Inferior parietal cortex (tissue), 1 donor: ENCODE measurements around the gene PDP2.

Experiments
- DNase-seq: peaks from one replicate; pipeline ENCODE4 v3.0.0-alpha.2; 2016; ENCODE audit errors: extremely low spot score

Gene PDP2, protein sequence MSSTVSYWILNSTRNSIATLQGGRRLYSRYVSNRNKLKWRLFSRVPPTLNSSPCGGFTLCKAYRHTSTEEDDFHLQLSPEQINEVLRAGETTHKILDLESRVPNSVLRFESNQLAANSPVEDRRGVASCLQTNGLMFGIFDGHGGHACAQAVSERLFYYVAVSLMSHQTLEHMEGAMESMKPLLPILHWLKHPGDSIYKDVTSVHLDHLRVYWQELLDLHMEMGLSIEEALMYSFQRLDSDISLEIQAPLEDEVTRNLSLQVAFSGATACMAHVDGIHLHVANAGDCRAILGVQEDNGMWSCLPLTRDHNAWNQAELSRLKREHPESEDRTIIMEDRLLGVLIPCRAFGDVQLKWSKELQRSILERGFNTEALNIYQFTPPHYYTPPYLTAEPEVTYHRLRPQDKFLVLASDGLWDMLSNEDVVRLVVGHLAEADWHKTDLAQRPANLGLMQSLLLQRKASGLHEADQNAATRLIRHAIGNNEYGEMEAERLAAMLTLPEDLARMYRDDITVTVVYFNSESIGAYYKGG

DNA sequence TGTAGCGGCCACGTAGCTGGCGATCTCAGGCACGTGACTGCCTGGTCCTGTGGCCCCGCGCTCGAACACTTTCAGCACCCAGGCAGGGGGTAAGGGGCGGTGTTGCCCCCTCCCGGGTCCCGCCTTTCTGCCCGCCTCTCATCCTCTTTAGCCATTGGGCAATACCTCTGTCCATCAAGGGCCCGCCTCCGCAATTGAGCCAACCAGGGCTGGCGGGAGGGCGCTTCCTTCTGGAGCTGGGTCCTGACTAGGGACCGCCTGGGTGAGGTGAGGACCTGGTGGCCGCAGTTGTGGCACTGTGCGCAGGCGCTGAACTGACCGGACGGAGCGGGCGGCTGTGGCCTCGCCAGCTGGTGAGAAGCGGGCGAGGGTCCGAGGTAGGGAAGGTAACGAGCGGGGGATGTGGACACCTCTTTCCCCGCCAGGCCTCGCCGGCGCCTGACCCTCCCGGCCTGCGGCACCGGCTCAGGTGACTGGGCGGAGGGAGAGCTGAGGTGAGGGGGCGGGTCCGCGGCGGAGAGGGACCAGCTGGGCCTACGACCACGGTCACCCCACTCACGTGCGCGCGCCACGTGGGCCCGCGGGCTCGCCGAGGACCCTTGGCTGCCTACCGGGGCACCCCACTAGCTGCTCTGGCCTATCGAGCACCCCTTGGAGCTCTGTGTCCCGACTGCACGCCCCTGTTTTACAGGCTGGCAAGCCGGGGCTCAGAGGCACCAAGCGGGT lies at the start of gene PDP2:
PDP2 (plus strand) TSS at position 228 of the 726 bp plus-strand sequence. CDS start 3,770 bp downstream, outside the sequence.
- DNase-seq: peak; percentile 96

DNA sequence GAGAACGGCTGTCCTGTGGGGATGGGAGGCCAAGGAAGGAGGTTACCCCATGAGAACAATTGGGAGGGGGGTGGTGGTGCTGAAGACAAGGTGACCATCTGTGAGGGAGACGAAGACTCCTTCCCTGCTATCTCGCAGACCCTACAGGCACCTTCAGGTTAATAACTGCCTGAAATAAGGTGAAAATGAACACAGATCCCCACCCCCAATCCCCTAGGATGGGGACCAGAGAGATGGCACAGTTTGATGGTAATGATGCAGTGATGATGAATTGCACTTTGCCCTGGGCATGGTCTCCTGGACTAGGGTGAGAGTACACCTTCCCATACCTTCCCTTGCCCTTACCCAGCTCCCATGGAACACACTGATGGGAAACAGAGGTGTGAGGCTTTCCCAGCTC lies 48.1 kb upstream of the PDP2 start:
- no peak for DNase-seq

DNA sequence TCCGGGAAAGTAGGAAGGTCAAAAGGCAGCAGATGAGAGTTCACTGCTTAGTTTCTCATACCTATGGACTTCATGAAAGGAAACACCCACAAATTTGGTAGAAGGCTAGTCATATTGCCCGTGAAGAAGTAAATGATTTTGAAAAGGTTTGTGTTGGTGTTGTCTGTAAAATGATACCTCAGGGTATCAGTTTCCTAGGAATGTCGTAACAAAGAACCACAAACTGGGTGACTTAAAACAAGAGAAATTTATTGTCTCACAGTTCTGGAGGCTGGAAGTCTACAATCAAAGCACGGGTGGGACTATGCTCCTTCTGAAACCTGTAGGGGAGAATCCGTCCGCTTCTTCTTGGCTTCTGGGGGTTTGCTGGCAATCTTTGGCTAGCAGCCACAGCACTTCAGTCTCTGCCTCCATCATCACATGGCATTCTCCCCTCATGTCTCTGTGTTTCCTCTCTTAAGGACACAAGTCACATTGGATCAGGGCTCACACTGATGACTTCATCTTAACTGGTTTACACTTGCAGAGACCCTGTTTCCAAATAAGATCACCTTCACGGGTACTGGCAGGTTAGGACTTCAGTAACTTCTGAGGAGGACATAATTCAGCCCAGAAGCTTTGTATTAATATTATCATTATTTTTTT lies 47.5 kb upstream of the PDP2 start:
- DNase-seq: no peak

DNA sequence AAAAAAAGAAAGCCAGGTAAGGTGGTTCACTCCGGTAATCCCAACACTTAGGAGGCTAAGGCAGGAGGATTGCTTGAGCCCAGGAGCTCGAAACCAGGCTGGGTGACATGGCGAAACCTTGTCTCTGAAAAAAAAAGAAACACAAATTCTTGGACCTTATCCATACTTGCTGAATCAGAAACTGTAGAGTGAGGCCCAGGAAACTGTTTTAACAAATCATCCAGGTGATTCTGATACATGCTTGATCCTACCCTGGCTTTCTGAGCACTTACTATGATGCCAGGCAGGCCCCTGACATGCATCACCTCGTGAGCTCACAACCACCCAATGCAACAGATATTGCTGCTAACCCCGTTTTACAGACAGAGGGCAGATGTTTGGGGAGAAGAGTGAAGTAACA lies 45.6 kb upstream of the PDP2 start:
- DNase-seq: no peak

DNA sequence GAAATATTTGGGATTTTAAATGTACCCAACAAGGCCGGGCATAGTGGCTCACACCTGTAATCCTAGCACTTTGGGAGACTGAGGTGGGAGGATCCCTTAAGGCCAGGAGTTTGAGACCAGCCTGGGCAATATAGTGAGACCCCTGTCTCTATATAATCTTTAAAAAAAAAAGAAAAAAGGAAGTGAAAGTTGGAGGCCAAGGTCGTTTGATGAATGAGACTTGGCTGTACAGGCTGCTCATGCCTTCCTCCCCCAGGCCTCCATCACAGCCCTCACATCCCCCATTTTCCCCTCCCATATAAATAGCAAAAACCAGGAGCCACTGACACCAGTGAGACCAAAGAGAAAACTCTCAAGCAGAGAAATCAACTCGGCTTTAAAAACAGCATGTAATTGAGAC lies 39.4 kb upstream of the PDP2 start:
- no peak for DNase-seq

DNA sequence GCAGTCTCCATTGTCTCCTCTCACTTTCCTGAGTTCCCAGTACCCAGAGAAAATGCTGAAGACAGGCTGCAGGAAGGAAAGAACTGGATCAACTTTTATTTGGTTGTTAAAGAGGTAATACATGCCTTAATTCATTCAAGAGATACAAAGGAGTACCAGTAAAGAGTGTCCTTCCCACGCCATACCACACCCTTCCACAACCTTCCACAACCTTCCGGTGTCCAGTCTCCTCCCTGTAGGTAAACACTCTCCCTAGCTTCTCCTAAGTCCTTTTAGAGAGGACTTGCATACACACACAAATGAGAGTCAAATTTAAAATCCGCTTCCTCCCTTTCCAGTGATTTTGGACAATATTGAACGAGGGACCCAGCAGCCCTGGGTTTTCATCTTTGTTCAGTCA lies 38.9 kb upstream of the PDP2 start:
- DNase-seq: no peak

DNA sequence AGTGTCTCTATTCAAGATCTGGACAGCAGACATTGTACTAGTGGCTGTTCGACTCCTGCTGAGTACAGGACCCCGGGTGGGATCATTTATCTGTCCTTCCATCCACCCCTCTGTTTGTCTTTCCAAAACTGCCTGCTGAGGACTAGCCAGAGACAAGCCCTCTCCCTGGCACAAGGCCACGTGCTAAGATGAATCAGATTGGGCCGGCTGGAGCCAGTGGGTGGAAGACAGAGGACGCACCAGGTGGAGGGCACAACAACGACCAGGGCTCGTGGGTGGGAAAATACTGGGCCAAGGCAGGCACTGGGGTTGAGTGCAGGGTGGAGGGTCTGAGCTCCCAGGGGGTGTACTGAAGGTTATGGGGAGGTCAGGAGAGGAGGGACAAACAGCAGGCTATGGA lies 37.5 kb upstream of the PDP2 start:
- no peak for DNase-seq

DNA sequence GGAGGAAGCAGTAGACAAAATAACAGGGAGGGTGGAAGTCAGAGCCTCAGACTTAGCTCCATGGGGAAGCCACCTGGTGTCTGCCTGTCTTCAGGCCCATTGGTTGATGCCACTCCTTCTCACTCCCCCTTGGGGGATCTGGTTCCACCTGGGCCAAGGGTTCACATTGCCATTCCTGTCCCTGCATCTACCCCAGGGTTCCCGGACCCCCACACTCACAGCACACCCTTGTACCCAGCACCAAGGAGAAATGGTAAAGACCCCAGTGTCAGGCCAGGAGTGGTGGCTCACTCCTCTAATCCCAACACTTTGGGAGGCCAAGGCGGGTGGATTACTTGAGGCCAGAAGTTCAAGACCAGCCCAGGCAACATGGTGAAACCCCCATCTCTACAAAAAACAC lies 37.1 kb upstream of the PDP2 start:
- DNase-seq: no peak

DNA sequence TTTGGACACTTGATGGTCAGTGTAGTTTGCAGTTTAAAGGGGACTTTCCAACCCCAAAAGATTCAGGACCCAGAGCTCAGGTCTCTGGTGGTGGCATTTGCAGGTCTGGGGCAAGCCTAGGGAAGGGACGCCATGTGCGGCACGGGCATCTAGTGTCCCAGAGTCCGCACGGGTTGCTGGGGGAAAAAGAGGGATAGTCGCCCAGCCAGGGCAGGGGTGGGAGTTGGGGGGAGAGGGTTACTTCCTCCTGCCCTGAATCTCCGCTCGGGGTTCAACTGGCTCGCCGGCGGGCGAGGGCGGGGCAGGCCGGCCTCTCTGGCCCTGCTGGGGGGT lies 36.3 kb upstream of the PDP2 start:
- no peak for DNase-seq

DNA sequence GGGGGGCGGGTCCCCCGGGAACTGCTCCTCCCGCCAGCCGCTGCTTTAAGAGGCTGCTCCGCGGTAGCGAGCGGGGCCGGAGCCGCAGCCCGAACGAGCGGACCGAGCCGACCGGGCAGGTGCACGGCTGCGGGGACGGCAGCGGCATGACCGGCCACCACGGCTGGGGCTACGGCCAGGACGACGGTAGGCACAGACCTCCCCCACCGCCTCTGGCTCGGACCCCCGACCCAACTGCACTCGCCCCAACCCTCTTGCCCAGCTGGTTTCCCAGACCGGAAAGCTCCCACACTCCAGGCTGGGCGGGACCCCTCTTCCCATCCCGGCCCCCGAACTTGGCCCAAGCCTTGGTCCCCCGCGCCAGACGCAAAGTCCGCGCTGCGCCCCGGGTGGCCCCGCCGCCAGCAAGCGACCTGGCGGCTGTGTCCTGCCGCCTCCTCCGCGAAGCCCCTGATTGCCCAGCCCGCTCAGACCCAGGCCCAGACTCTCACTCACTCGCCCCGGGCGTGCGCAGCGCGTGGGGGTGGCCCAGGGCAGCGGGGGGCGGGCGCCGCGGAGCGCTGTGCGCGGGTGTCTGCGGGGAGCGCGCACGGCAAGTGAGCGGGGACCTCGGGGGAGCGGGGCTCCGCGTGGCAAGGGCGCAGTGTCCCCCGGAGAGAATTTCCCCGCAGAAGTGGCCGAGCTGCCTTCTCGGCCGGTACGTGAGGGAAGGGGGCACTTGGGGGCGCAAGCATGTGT lies 35.8 kb upstream of the PDP2 start, which contains the start of gene CA7:
CA7 (plus strand) TSS at position 73 of the 738 bp plus-strand sequence; CDS start at position 147, 74 bp downstream.
- DNase-seq: no peak

DNA sequence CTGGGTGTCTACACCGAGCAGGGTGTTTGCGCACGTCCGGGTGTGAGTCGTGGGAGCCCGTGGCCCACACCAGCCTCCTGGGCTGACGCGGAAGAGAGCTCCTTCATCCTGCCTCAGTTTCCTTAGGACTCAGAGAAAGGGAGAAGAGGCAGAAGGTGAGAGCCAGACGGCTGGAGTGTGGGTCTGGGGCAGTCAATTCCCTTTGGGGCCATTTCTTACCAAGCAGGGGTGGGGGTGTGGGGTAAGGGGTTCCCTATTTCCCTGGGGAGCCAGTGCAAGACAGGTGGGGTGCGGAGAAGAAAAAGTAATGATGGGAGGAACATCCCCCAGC lies 35.3 kb upstream of the PDP2 start:
- no peak for DNase-seq

DNA sequence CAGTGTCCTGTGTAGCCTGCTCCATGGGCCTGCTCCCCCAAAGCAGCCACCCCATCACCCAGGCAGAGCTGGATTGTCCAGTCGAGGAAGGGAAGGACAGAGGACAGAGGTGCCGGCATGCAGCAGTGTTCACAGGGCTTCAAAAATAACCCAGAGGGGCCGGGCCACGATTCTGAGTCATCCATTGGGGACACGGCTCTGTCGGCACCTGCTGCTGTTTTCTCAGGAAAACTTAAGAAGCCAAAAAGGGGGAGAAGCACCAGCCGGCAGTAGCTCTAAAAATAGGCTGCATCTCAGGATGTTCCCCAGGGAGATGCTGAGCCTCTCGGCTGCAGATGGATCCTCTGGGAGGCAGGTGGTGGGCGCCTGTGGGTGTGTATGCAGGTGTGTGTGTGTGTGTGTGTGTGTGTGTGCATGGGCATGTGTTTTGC lies 34.5 kb upstream of the PDP2 start:
- DNase-seq: peak; percentile 36

DNA sequence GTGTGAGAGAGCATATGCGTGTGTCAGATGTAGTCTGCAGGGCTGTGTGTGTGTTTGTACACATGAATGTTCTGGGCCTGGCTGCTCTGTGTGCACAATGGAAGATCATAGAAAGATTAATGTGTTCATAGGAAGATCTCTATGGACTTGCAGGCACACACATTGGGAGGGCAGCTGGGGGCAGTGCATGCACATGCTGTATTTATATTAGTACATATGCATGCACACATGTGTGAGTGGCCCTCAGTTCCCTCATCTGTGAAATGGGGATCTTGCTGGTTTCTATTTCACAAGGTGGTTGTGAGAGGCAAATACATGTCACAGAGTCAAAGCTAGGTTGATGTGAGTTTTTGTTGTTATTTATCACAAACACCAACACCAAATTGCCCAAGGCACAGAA lies 34.0 kb upstream of the PDP2 start:
- no peak for DNase-seq

DNA sequence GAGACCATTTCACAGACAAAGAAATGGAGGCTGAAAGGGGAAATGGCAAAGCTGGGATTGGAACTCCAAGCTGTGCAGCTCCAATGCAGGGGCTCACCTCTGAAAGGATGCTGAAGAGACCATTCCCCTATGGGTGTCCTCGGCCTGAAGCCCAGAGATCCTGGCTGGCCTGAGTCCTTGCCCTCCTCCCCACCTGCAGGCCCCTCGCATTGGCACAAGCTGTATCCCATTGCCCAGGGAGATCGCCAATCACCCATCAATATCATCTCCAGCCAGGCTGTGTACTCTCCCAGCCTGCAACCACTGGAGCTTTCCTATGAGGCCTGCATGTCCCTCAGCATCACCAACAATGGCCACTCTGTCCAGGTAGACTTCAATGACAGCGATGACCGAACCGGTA lies 33.5 kb upstream of the PDP2 start:
- no peak for DNase-seq

DNA sequence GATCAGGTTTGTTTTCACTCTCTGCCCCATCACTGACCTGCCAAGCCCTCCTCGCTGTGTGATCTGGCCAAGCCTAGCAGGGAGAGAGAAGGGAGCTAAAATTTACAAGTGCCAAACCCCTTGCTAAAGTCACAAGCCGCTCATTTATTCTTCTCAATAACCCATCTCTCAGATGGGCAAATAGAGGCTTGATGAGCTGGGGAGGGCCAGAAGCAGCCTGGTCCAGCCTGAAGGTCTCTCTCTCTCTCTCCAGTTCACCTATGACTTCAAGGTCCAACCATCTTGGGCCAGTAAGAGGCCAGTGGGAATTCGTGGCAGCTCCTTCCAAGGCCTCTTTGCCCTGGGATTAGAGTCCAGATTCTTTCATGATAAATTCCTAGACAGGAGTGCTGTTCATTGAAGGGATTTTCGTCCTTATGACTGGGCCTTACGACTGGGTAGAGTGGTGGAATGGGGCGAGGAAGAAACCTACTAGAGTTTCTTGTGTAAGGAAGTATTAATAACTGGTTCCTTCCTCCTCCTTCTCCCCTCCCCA lies 32.7 kb upstream of the PDP2 start:
- no peak for DNase-seq

DNA sequence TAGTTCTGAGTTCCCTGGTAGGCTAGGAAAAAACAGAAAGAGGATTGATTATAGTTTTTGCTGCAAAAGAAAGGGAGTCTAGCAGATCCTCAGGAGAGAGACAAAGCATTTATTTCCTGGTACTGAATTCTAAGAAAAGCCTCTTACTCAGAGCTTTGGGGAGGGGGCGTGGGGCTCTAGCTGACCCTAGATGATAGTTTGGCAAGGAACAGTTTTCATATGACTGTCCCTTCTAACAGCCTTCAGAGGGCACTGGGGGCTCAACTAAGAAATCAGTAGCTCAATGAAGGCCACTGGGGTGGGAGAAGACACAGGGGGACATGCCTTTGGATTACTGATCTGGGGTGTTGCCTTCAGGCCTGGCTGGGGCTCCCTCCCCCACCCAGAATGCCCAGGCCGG lies 32.1 kb upstream of the PDP2 start:
- DNase-seq: no peak

DNA sequence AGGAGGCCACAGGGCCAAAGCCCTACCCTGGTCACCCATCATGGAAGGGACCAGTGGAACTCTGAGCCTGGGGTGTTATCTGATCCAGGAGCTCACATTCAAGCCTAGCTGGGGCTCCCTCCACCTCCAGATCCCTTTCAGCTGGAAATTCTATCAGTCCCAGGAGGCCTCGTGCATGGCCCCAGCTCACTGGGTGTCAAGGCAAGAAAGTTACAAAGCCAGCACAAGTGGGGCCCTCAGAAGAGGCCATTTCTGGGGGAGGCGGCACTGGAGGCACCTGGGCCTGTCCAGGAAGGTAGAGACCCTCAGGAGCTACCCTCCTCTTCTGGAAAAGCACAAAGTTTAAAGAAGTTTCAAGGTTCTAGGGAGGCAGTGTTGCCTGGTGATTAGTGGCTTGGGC lies 31.3 kb upstream of the PDP2 start:
- DNase-seq: no peak

DNA sequence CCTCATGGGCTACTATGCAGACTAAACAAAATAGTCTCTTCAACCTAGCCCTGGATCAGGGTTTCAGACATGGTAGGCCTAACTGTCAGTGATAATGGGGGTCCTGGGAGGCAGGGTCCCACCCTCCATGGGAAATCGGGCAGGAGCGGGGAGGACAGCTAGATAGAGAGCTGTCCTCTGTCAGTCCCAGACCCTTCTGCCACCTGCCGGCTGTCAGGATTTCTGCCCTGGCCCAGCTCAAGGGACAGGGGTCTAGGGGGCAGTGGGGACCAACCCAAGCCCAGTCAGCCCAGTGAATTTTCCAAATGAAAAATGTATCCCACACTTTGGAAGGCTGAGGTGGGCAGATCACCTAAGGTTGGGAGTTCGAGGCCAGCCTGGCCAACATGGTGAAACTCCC lies 30.8 kb upstream of the PDP2 start:
- no peak for DNase-seq

DNA sequence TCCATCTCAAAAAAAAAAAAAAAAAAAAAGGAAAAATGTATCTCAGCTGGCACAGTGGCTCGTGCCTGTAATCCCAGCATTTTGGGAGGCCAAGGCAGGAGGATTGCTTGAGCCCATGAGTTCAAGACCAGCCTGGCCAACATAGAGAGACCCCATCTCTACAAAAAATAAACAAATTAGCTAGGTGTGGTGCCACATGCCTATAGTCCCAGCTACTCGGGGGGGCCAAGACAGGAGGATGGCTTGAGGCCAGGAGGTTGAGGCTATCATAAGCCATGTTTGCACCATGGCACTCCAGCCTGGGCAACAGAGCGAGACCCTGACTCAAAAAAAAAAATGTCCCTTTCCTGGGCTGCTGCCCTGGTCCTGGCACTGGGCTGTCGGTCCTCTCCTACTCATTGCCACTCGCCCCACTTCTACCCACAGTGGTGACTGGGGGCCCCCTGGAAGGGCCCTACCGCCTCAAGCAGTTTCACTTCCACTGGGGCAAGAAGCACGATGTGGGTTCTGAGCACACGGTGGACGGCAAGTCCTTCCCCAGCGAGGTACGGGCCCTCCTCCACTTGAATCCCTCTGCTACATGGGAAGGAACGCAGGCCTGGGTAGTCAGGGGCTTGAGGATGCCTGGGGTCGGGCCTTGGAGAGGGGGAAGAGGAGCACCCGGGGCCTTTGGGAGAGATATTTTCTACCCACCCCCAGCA lies 30.1 kb upstream of the PDP2 start:
- DNase-seq: no peak

DNA sequence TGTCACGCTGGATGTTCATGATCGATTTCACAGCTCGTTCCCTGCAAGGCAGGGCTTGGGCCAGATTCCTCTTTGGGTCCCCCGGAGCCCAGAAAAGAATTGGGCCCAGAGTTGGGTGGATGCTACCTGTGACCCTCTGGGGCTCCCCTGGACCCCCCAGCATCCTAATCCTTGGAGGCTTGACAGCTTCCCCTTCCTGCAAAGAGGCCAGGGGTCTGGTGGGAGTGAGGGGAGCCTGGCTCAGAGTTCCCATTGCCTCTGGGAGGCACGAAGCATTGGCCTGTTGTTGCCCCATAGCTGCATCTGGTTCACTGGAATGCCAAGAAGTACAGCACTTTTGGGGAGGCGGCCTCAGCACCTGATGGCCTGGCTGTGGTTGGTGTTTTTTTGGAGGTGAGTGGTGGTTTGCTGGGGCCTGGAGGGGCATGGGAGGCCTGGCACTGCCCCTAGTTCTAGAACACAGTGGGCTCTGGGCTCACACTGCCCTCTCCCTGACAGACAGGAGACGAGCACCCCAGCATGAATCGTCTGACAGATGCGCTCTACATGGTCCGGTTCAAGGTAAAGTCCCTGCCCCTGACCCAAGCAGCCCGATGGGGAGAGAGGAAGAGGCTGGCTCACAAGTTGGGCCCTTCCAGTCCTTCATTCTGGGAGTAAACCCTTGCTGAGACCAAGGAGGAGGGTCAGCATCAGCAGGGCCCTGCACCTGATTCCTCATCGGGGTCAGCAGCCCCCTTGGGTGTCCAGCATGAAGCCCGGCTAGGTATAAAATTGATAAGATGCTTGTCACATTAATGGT lies 28.9 kb upstream of the PDP2 start:
- DNase-seq: no peak
